Cardiac ventricle fibroblast (primary cell): ENCODE measurements around the gene SGCG. TPM values are rescaled to one million over a fixed set of nuclear protein-coding genes. Genes with fewer than 3 reads are reported as not detected.

Source experiments
- total RNA-seq: library from RNA; depleted of rRNA; stranded (reverse); fragments of >200 nt; gene quantifications from 2 replicates; pipeline ENCODE4 v1.2.3, GENCODE V29; 2015

SGCG gene
- total RNA-seq, result not detected in 2 replicates

GRCh38 chr13:23180711-23181110 is at the start of gene SGCG:
TSS of gene SGCG (plus strand) at chr13:23180979. CDS start at chr13:23203695, 22,716 bp downstream.

